GM19395 (cell line): ENCODE data around the gene ADAMTS2.

ENCODE experiments used
- ATAC-seq: cut with Tn5 transposase; IDR thresholded peaks from one replicate; pipeline ENCODE4 v1.9.1; 2021; ENCODE audit warnings: mild to moderate bottlenecking, moderate library complexity; ENCODE audit not compliant: unreplicated experiment

ADAMTS2 gene

GRCh38 chr5:179185941-179186411 lies 159.3 kb downstream of the ADAMTS2 start:
- no peak for ATAC-seq

- ATAC-seq = no peak
Measured at GRCh38 chr5:179185256-179185940, 159.9 kb downstream of the ADAMTS2 start.

- no peak for ATAC-seq
Measured at GRCh38 chr5:179184521-179185050, 160.7 kb downstream of the ADAMTS2 start.

GRCh38 chr5:179183481-179183880 lies 161.8 kb downstream of the ADAMTS2 start:
- no peak for ATAC-seq

- no peak for ATAC-seq
Measured at GRCh38 chr5:179182601-179183000, 162.7 kb downstream of the ADAMTS2 start.

- no peak for ATAC-seq
Measured at GRCh38 chr5:179181988-179182387, 163.3 kb downstream of the ADAMTS2 start.

GRCh38 chr5:179180921-179181645 lies 164.2 kb downstream of the ADAMTS2 start:
- ATAC-seq = no peak

GRCh38 chr5:179180061-179180610 lies 165.1 kb downstream of the ADAMTS2 start:
- no peak for ATAC-seq

GRCh38 chr5:179177711-179178575 lies 167.3 kb downstream of the ADAMTS2 start:
- no peak for ATAC-seq

GRCh38 chr5:179176571-179177230 lies 168.6 kb downstream of the ADAMTS2 start:
- no peak for ATAC-seq

GRCh38 chr5:179176166-179176565 lies 169.1 kb downstream of the ADAMTS2 start:
- no peak for ATAC-seq

- ATAC-seq = no peak
Measured at GRCh38 chr5:179171816-179172745, 173.2 kb downstream of the ADAMTS2 start.

GRCh38 chr5:179171251-179171815 lies 173.9 kb downstream of the ADAMTS2 start:
- no peak for ATAC-seq

GRCh38 chr5:179170606-179171005 lies 174.7 kb downstream of the ADAMTS2 start:
- ATAC-seq = no peak

GRCh38 chr5:179169836-179170235 lies 175.4 kb downstream of the ADAMTS2 start:
- ATAC-seq = no peak

GRCh38 chr5:179168664-179169063 lies 176.6 kb downstream of the ADAMTS2 start:
- ATAC-seq = no peak

GRCh38 chr5:179167871-179168451 lies 177.3 kb downstream of the ADAMTS2 start:
- no peak for ATAC-seq
